ENCODE results near the gene RNF182.

DNA sequence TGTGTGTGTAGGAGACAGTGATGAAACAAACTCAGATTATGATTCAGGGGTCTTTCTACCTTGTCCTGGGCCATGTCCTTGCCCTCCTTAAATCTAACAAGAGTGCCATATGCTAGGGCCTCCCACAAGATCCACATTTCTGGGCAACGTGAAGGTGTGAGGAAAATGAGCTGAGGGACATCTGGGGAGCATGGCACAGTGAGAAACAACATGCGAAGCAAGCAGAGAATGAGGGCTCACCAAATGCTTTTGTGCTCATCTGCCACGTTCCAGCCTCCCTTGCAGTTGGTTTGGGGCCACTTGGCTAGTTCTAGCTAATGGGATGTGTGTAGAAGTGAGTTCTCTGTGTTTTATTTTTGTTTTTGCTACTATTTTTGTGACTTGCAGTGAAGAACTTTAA is 21.4 kb upstream of the RNF182 start:
- no peak for TF ChIP-seq EZH2 (IDR thresholded peaks at IDR 0.05; ENCODE audit: insufficient read depth, low read length)
- TF ChIP-seq, protein P1, sequence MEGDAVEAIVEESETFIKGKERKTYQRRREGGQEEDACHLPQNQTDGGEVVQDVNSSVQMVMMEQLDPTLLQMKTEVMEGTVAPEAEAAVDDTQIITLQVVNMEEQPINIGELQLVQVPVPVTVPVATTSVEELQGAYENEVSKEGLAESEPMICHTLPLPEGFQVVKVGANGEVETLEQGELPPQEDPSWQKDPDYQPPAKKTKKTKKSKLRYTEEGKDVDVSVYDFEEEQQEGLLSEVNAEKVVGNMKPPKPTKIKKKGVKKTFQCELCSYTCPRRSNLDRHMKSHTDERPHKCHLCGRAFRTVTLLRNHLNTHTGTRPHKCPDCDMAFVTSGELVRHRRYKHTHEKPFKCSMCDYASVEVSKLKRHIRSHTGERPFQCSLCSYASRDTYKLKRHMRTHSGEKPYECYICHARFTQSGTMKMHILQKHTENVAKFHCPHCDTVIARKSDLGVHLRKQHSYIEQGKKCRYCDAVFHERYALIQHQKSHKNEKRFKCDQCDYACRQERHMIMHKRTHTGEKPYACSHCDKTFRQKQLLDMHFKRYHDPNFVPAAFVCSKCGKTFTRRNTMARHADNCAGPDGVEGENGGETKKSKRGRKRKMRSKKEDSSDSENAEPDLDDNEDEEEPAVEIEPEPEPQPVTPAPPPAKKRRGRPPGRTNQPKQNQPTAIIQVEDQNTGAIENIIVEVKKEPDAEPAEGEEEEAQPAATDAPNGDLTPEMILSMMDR (IDR thresholded peaks at IDR 0.05; ENCODE audit: insufficient read depth, low read depth, low read length) = no peak
